IMR-90 (cell line): ENCODE data around the gene SRPK2. TPM values are rescaled to one million over a fixed set of nuclear protein-coding genes. Genes with fewer than 3 reads are reported as not detected.

Source experiments
- ATAC-seq: fragments of 200-7000 bp; cut with Tn5 transposase; 2 replicates; pipeline ENCODE4 v1.9.1; 2020; ENCODE audit warnings: low read depth, mild to moderate bottlenecking, moderate library complexity
- BruUV-seq: library from RNA; stranded (reverse); fragments of 400-500 nt; replicated peaks from 2 replicates; lab custom pipeline; 2021; lab: Mats Ljungman, UMichigan
- CTCF ChIA-PET: fragments of 300-600 bp; formaldehyde crosslinking; extraction: SDS; loops from one replicate; lab custom pipeline; 2021; ENCODE audit warnings: antibody characterized with exemption; lab: Yijun Ruan, JAX
- POLR2A ChIA-PET: fragments of 300-600 bp; sonication (Branson Sonifier 250); formaldehyde crosslinking; loops from one replicate; lab custom pipeline; 2022; ENCODE audit warnings: antibody characterized with exemption; ENCODE audit not compliant: unreplicated experiment; lab: Charles Lee
- DNase-seq: peaks from one replicate; pipeline ENCODE4 v3.0.0; 2013
- H2AFZ ChIP-seq: replicated peaks from 2 replicates; pipeline ENCODE3; 2013; ENCODE audit warnings: low read length, mild to moderate bottlenecking; ENCODE audit not compliant: poor library complexity
- H2AK5ac ChIP-seq: 2 replicates; pipeline ENCODE4 v1.6.1; 2013; ENCODE audit warnings: low read depth, low read length, inconsistent platforms
- H2AK9ac ChIP-seq: replicated peaks from 2 replicates; pipeline ENCODE3; 2013; ENCODE audit warnings: mild to moderate bottlenecking, low read depth, low read length, moderate library complexity; ENCODE audit not compliant: poor library complexity
- H2BK120ac ChIP-seq: 2 replicates; pipeline ENCODE4 v1.6.1; 2013; ENCODE audit warnings: low read depth, low read length, inconsistent platforms
- H2BK15ac ChIP-seq: 3 replicates; pipeline ENCODE4 v1.6.1; 2013; ENCODE audit warnings: low read depth, low read length, inconsistent platforms
- H2BK20ac ChIP-seq: 2 replicates; pipeline ENCODE4 v1.6.1; 2013; ENCODE audit warnings: low read depth, mild to moderate bottlenecking, inconsistent platforms, low read length, moderate library complexity
- H2BK5ac ChIP-seq: 2 replicates; pipeline ENCODE4 v1.6.1; 2013; ENCODE audit warnings: mild to moderate bottlenecking, low read depth, low read length, inconsistent platforms; ENCODE audit not compliant: poor library complexity, severe bottlenecking
- H3K14ac ChIP-seq: replicated peaks from 2 replicates; pipeline ENCODE4 v1.6.1; 2013; ENCODE audit warnings: low read depth, low read length, inconsistent platforms
- H3K18ac ChIP-seq: 2 replicates; pipeline ENCODE4 v1.6.1; 2013; ENCODE audit warnings: low read depth, low read length, control low read depth
- H3K23ac ChIP-seq: 2 replicates; pipeline ENCODE4 v1.6.1; 2013; ENCODE audit warnings: low read depth, low read length, inconsistent platforms
- H3K27ac ChIP-seq: 2 replicates; pipeline ENCODE4 v1.5.1; 2013; ENCODE audit warnings: mild to moderate bottlenecking, control low read depth, low read length; ENCODE audit not compliant: insufficient read depth
- H3K27me3 ChIP-seq: 2 replicates; pipeline ENCODE4 v1.6.1; 2013; ENCODE audit warnings: low read length; ENCODE audit not compliant: control insufficient read depth, insufficient read depth
- H3K36me3 ChIP-seq: 2 replicates; pipeline ENCODE4 v1.6.1; 2013; ENCODE audit warnings: low read length, mixed read lengths; ENCODE audit not compliant: control insufficient read depth, insufficient read depth
- H3K4ac ChIP-seq: 2 replicates; pipeline ENCODE4 v1.6.1; 2013; ENCODE audit warnings: low read depth, low read length, inconsistent platforms
- H3K4me1 ChIP-seq: 2 replicates; pipeline ENCODE4 v1.6.1; 2013; ENCODE audit warnings: low read length, mixed read lengths; ENCODE audit not compliant: control insufficient read depth, insufficient read depth
- H3K4me2 ChIP-seq: 2 replicates; pipeline ENCODE4 v1.6.1; 2013; ENCODE audit warnings: low read depth, mild to moderate bottlenecking, control low read depth, low read length, moderate library complexity
- H3K4me3 ChIP-seq: 2 replicates; pipeline ENCODE4 v1.5.1; 2013; ENCODE audit warnings: low read depth, mild to moderate bottlenecking, control low read depth, low read length, moderate library complexity; ENCODE audit not compliant: insufficient read depth
- H3K56ac ChIP-seq: 2 replicates; pipeline ENCODE4 v1.6.1; 2013; ENCODE audit warnings: low read length, inconsistent platforms; ENCODE audit not compliant: insufficient read depth; ENCODE audit errors: extremely low read depth
- H3K79me1 ChIP-seq, 2 experiments: 2 replicates each; pipeline ENCODE4 v1.6.1; 2013; ENCODE audit warnings: low read length in 2 of 2, inconsistent platforms in 1 of 2, low read depth in 1 of 2
- H3K9ac ChIP-seq: 2 replicates; pipeline ENCODE4 v1.6.1; 2013; ENCODE audit warnings: low read depth, low read length, control low read depth
- H3K9me1 ChIP-seq: 2 replicates; pipeline ENCODE4 v1.6.1; 2013; ENCODE audit warnings: low read length, inconsistent platforms; ENCODE audit not compliant: insufficient read depth
- H3K9me3 ChIP-seq: 2 replicates; pipeline ENCODE4 v1.6.1; 2013; ENCODE audit warnings: low read length; ENCODE audit not compliant: control insufficient read depth, insufficient read depth
- H4K20me1 ChIP-seq: 2 replicates; pipeline ENCODE4 v1.6.1; 2013; ENCODE audit warnings: low read length, inconsistent platforms; ENCODE audit not compliant: insufficient read depth
- H4K5ac ChIP-seq: 2 replicates; pipeline ENCODE4 v1.6.1; 2013; ENCODE audit warnings: mild to moderate bottlenecking, low read depth, low read length, control low read depth
- H4K8ac ChIP-seq, 2 experiments: 2 replicates each; pipeline ENCODE4 v1.6.1; 2013; ENCODE audit warnings: low read depth in 2 of 2, low read length in 2 of 2, control low read depth in 1 of 2, inconsistent platforms in 1 of 2
- H4K91ac ChIP-seq: 2 replicates; pipeline ENCODE4 v1.6.1; 2013; ENCODE audit warnings: low read depth, low read length, inconsistent platforms; ENCODE audit not compliant: insufficient read depth
- MAZ ChIP-seq: IDR thresholded peaks from 2 replicates; pipeline ENCODE4 v1.6.1; 2012; ENCODE audit warnings: low read depth, mild to moderate bottlenecking, low read length, improper control_type of control experiment, moderate library complexity, borderline replicate concordance
- RCOR1 ChIP-seq: IDR thresholded peaks from 2 replicates; pipeline ENCODE4 v1.6.1; 2012; ENCODE audit warnings: mild to moderate bottlenecking, low read length, improper control_type of control experiment; ENCODE audit not compliant: insufficient replicate concordance
- WGBS, 2 experiments: methylation state at CpG; one replicate each; pipeline versions ENCODE4 v1.1.5 to v1.1.7; 2013; ENCODE audit warnings: missing lambda C conversion rate in 2 of 2; ENCODE audit not compliant: insufficient read length in 1 of 2; ENCODE audit errors: extremely low coverage in 2 of 2; 5-methylcytosine and 5-hydroxymethylcytosine counted together
- dilution Hi-C: fragments of 300-500 bp; cut with HindIII; formaldehyde crosslinking; loops from one replicate; pipeline ENCODE4 v1.14.3; 2018; ENCODE audit warnings: low sequenced_read_pairs; ENCODE audit not compliant: unreplicated experiment
- in situ Hi-C: fragments of 300-500 bp; cut with MboI; formaldehyde crosslinking; loops from 3 replicates; pipeline ENCODE4 v1.14.3; 2019; ENCODE audit warnings: low sequenced_read_pairs, inconsistent platforms, mixed read lengths
- intact Hi-C: fragments of 100-400 bp; cut with micrococcal nuclease; formaldehyde crosslinking; loops from 2 replicates; pipeline ENCODE4 v1.10.0; 2022
- polyA plus RNA-seq, 3 experiments: library from polyadenylated mRNA; depleted of rRNA; stranded (reverse); fragments of >200 nt; gene quantifications; 2 replicates each; pipeline ENCODE4 v1.2.3, GENCODE V29; 2012; ENCODE audit warnings: low replicate concordance in 1 of 3
- total RNA-seq: library from RNA; depleted of rRNA; stranded (reverse); fragments of >200 nt; gene quantifications from 2 replicates; pipeline ENCODE4 v1.2.3, GENCODE V29; 2012

Gene SRPK2
- total and polyA plus RNA-seq, 2 of the 4 experiments (the other 2 are of a cell fraction) = 13.2 to 33.0 TPM

DNA sequence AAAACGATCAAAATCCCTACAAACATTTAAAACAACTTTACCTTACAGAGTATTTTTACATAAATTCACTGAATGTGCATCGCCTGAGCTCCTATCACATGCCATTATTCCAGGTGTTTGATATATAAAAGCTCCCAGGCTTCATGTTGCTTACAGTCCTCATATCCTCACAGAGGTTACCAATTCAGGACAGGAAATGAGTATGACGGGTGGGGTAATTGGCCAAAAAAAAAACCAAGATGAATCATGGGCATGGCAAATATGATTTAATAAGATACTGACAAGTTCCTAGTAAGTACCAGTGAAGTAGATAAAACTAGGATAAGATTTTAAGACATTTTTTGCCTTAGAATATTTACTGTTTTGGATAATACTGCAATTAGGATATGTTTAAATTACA is 238.9 kb downstream of the SRPK2 start:
- H4K91ac ChIP-seq = no peak overlapping the region
- peaks cover 5% of the 10 kb centered on the region; the same call in 1 of the 2 replicates for H3K36me3 ChIP-seq
- no peaks in the 10 kb centered on the region for H3K9me3 ChIP-seq
- no peak overlapping the region for H2AFZ ChIP-seq
- no peak overlapping the region for H2AK5ac ChIP-seq
- H3K56ac ChIP-seq = no peak overlapping the region
- H4K5ac ChIP-seq = no peak overlapping the region
- H2BK20ac ChIP-seq = no peak overlapping the region
- H2AK9ac ChIP-seq = no peak overlapping the region
- no peak overlapping the region for H2BK120ac ChIP-seq
- ATAC-seq (no peak), DNase-seq (peak; percentile 64)
- TF ChIP-seq RCOR1 (no peak), MAZ (no peak)
- intact Hi-C loops = loop anchor here (10.0 kb wide), 1 partner anchor 895 kb away; no protein-coding TSS in a partner anchor
- no peak overlapping the region for H2BK15ac ChIP-seq
- peaks cover 3% of the 10 kb centered on the region for H3K4me1 ChIP-seq
- no peak overlapping the region for H4K8ac ChIP-seq
- 100% methylated on average over 1 of the region's 3 CpGs; no CpG with 5 or more reads in 1 of the 2 experiments for WGBS, 2 experiments
- no peak overlapping the region for H3K18ac ChIP-seq
- H3K4me3 ChIP-seq = no peak overlapping the region
- no peak overlapping the region for H3K9ac ChIP-seq
- ChIA-PET CTCF (no interaction called here), POLR2A (no interaction called here)
- H4K20me1 ChIP-seq = no peaks in the 10 kb centered on the region
- no peak overlapping the region for H3K14ac ChIP-seq
- H3K4me2 ChIP-seq = no peak overlapping the region
- H3K4ac ChIP-seq = no peak overlapping the region
- H3K9me1 ChIP-seq = peaks cover 3% of the 10 kb centered on the region
- no peak overlapping the region for H3K27ac ChIP-seq
- BruUV-seq = no TSS peak
- no peak overlapping the region for H2BK5ac ChIP-seq
- dilution Hi-C loops = no loop called here
- in situ Hi-C loops = loop anchor here (25.0 kb wide), 1 partner anchor 187 kb away; no protein-coding TSS in a partner anchor
- H3K79me1 ChIP-seq = peaks cover 8 to 19% of the 10 kb centered on the region in 2 experiments; a peak in 3 of 4 replicates
- H3K23ac ChIP-seq = no peak overlapping the region
- no peaks in the 10 kb centered on the region for H3K27me3 ChIP-seq
